HG03064 (cell line): ENCODE results near the gene RIC8B.

ENCODE experiments used
- ATAC-seq: cut with Tn5 transposase; IDR thresholded peaks from one replicate; pipeline ENCODE4 v1.9.1; 2021; ENCODE audit warnings: low read depth; ENCODE audit not compliant: unreplicated experiment

Gene RIC8B

GRCh38 chr12:106863189-106863588 is 88.7 kb downstream of the RIC8B start:
- ATAC-seq: no peak

DNA sequence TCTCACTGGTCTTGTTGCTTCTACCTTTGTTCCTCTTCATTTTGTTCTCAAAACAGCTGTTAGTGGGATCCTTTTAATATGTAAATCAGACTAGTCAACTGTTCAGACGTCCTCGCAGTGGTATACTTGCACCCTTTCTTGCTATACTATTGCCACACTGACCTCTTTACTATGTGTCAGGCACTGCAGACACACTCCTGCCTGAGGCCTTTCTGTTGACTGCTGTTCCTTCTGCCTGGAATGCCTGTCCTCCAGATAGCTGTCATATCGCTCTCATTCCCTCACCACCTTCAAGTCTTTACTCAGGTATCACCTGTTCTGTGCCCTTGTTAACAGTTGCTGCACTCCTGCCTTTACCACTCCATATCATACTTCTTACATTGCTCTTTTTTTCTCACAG is 91.2 kb downstream of the RIC8B start:
- ATAC-seq: no peak

DNA sequence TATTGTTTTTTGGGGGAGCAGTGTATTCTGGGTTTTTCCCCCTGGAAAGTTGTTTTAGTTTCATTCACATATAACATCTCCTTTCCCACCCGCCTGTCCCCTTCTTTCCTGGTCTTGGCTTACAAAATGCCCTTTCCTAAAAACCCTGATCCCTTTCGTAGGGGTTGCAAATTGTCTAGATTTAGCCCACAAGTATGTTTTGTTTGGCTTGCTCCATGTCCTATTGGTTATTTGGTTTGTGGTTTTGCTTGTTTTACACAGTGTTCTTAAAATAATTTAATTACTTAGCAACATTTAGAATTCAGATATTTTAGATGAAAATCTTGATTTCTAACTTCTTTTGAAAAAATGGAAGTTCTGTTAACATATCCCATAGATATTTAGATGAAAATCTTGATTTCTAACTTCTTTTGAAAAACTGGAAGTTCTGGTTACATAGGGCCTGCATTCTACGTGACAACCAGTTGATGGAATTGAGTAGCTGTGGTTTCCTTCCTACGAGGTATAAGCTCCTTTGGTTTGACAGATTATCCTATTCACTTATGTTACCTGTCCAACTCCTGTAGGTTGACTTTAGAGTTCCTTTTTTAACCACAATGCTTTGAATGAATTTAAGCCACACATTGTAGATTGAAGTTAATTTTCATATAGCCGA is 92.1 kb downstream of the RIC8B start:
- ATAC-seq: no peak

GRCh38 chr12:106867651-106868050 is 93.2 kb downstream of the RIC8B start:
- ATAC-seq: no peak

GRCh38 chr12:106868982-106869700 is 94.7 kb downstream of the RIC8B start:
- no peak for ATAC-seq

- no peak for ATAC-seq
Observed at GRCh38 chr12:106870116-106870515, 95.6 kb downstream of the RIC8B start.

DNA sequence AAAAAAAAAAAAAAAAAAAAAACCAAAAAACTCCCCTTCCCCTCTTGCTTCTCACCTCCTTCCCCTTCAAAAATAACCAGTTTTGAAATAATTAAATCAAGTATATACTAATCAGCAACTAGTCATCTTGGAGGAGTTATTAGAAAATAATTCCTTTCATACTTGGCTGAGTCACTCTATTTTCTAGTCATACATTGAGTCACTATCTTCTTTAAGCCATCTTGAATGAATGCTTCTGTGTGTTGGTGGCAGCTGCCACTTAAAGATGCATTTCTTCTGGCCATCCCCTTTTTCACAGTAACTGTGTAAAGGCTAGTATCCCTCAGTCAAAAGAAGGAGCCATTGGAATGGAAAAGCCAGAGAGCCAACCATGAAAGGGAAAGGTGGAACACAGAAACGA is 97.0 kb downstream of the RIC8B start:
- ATAC-seq: no peak

DNA sequence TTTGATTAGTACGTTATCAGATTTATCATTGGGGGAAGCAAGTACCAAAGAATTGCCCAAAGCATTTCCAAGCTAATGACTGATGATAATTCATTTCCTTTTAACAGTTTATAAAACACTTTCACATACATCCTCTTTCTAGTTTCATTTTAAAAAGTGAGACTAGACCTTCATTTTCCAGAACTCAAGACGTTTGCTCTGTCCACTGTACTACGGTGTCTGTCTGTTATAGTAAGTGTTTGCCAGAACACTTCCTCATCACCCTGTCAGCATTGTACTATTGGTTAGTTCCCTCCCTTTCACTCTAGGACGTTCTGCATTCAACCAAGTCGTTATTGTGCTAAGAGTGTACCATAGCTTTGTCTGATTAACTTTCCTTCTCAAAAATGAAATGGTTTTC is 99.5 kb downstream of the RIC8B start:
- no peak for ATAC-seq

DNA sequence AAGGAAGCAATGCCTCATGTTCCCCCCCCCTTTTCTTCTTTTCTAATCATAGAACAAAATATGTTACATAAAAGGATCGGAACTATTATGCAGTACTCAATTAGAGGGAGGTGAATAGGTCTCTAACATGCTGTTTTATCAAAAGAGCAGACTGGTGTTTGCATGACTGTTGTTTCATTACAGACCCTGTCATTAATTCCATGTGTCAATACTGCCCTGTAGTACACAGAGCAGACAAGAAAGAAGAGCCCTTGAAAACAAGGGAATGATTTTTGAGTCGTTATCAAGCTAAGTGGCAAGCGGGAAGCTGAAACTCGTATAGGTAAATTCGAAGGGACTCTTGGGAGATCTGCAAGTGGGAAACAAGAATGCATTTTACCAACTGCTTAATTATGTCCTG is 104.3 kb downstream of the RIC8B start:
- no peak for ATAC-seq

DNA sequence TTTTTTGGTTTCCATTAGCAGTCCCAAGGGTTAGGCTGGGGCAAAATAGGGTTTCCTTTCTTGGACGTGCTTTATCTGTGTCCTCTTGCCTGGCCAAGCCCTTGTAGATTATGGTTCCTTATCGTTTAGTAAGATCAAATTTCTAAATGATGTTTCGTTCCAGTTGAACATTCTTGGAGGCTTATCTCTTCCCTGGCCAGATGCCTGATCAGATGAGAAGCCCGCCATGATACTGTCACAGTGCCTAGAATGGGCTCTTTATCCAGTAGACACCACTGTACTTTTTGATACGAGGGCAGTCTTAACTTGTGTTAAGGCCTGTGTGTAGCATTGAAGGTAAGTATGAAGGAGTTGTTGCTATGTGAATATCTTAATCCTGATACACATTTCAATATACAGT is 105.1 kb downstream of the RIC8B start:
- no peak for ATAC-seq

DNA sequence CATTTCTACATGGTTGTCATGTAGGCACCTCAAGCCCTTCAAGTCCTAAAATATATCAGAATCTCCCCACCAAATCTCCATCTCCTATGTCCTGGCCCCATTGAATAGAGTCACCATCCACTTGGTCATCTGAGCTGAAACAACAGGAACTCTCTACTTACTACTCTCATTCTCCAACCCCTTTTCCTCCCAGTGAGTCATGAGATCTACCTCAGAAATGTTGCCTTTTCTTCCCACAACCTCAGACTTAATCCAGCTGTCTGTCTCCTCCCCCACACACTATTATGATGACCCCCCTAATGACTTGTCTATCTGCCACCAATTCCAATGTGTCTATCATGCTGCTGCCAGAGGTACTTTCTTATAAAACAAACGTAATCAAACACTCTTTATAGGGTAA is 108.9 kb downstream of the RIC8B start:
- no peak for ATAC-seq

DNA sequence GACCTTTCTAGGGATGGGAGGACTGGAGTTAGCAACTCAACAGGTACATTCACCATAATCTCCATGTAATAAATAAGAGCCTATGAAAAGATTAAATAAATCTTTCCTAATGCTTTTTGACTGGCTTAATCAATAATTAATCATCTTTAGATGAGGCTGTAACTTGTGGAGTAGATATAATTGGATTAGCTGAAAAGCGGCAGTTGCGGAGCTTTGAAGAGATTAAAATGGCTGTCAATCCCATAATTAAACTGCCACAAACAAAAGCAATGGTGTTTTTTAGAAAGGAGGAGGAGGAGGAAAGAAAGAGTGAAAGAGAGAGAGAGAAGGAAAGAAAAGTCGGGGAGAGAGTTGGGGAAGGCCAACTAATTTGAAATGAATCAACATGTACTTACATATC is 110.5 kb downstream of the RIC8B start:
- no peak for ATAC-seq

DNA sequence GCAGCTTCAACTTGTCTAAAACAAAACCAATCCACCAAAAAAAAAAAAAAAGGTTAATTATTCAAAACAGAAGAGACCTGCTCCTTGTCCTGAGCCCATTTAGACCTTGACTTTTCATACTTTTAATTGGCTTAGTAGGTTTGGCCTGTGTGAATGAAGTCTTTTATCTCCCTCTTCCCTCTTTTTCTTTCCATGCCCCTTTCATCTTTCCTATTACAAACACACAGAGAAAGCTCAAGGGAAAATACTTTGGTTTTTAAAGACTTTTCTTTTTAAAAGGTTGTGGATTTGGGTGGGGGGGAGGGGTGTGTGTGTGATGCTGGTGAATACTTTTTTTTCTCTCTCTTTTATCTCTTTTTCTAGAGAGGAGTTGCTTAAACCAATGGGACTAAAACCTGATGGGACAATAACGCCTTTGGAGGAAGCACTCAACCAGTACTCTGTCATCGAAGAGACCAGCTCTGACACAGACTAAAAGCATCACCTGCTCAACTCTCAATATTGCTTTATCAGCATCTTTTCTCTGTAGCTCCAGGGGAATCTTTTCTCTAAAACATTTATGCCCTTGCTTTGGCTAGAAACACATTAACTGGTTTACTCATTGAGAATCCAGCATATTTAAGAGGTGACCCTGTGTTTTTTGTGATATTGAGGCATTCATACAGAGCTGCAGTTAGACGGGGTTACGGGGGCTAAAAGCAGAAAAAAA is 111.2 kb downstream of the RIC8B start:
- ATAC-seq: no peak

GRCh38 chr12:106886932-106887331 is 112.5 kb downstream of the RIC8B start:
- ATAC-seq: no peak

DNA sequence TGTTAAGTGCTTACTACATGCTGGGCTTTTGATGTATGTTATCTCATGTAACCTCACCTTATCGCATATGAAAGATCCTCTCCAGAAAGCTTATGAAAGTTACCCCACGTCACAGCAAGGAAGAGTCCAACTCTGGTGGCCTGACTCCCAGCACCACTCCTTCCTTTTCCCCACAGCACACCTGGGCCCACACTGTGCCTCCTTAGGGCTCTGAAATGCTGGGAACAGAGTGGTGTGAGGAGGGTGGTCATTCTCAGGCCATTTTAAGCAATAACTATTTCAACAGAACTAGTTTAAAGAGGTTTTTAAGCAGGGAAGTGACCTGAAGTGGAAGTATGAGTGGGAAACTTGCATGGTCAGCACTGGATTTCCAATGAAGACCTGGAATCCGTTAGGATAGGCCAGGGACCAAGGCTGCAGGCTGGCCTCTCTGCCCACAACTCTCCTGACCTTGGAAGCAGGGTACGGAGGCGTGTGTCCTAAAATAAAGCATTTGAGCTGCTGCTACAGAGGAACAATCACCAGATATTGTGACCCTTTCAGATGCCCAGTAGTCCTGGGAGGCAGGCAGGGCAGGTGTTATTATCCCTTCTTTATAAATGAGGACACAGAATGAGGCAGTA is 114.0 kb downstream of the RIC8B start:
- ATAC-seq: no peak

DNA sequence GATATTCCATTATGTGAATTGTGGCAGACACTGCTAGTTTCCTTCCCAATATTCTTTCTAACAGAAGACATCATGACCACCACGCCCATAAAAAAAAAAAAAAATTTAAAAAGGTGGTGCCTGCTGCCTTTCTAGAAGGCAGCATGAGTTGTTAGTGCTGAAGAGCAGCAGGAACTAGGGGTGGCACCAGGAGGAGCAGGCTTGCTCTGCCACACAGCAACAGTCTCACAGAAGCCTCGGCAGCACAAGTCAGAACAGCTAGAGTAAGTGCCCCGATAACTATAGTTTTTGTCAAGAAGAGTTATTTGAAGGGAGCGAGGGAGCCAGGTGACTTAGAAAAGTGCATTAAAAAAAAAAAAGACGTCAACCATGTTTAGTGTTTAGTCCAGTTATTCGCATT is 114.8 kb downstream of the RIC8B start:
- ATAC-seq: no peak

DNA sequence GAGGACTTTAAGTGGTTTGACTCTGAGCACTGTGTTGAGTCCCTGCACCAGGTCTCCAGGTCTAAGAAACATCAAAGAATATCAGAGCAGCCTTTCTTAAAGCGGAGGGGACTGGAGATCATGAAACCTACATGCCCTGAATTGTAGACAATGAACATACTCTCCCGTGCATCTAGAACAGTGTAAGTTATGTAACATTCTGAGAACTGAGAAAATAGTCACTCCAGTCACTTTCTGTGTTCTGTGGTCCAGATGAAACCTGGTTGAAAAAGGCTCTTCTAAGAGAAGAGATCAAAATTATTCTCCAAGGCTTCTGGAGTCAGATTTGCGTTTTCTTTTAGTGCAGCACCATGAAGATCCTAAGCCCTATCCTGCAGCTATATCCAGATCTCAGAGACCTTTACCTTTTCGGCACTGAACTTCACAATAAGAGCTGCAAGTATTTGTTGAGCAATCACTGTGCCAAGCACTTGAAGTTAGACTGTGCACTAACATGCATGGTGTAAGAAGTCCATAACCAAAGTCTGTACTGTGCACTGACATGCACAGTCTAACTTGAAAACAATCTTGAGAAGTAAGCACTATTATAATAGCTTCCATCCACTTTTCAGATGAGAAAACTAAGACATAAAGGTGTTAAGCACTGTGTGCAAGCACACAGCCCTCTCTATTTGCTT is 115.6 kb downstream of the RIC8B start:
- no peak for ATAC-seq

DNA sequence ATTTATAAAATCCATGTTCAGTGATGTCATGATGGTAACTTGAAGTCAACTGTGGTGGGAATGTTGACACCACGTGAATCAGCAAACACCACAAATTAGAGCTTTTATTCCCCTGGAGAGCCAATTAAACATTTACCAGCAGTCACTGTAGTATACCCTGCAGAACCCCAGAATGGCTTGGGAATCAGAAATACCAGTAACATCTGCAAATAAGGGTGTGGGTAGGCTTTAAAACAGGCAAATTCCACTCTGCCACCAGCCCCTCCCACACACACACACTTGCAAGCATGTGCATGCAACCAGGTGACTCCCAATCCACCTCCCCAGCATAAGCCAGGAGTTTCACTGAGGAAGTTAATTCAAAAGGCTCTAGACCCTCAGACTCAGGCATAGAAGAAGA is 117.6 kb downstream of the RIC8B start:
- no peak for ATAC-seq

DNA sequence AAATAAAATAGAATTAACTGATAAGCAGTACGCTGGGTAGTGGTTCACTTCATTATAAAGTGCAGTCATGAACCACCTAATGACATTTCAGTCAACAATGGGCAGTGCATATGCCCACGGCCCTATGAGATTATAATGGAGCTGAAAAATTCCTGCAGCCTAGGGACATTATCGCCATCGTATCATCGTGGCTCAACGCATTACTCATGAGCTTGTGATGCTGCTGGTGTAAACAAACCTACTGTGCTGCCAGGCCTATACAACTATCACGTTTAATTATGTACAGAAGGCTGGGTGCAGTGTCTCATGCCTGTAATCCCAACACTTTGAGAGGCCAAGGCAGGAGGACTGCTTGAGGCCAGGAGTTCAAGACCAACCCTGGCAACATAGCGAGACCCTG is 119.0 kb downstream of the RIC8B start:
- ATAC-seq: no peak

- no peak for ATAC-seq
Observed at GRCh38 chr12:106894774-106895173, 120.3 kb downstream of the RIC8B start.

- ATAC-seq: no peak
Observed at GRCh38 chr12:106896603-106897002, 122.1 kb downstream of the RIC8B start.
